ENCODE results near the gene ZNF559. TPM values are rescaled to one million over a fixed set of nuclear protein-coding genes. Genes with fewer than 3 reads are reported as not detected.
"Not testable (repeated sequence)": the region's sequence is repeated elsewhere in the genome, so short reads cannot be mapped to it uniquely, and the experiment has no call there.

ZNF559 gene
- total RNA-seq, 1 donor from 2014 or later: 12.5 TPM

DNA sequence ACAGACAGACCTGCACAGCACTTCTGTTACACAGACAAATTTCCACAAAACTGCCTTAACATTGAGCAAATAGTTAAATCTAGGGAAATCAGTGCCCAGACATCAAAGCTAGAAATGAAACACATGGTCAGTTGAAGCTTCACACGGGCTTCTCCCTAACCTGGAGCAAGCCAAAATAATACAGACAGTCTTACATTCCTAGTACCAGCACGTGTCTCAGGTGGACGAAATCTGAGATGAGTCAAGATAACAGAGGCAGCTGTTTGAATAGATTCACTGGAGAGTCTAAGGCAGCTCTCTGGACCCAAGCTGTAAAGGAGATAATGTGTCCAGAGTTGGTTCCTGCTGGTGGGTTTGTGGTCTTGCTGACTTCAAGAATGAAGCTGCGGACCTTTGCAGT, 10.2 kb upstream of the ZNF559 start:
- Histone ChIP-seq H3K27me3 (ENCODE audit: control insufficient read depth in 3 of 3, insufficient read depth in 3 of 3, low read length in 3 of 3) (no peaks in the 10 kb centered on the region), H3K9ac (ENCODE audit: low read depth in 1 of 3, low read length in 3 of 3) (no peak overlapping the region), H3K4me3 (ENCODE audit: low read length in 3 of 3) (no peak overlapping the region), H3K4me1 (ENCODE audit: control insufficient read depth in 3 of 3, insufficient read depth in 3 of 3, low read length in 3 of 3) (peaks cover under 1 to 4% (median 2%) of the 10 kb centered on the region in 3 donors), H3K36me3 (ENCODE audit: control insufficient read depth in 3 of 3, insufficient read depth in 3 of 3, low read length in 3 of 3) (no peaks in the 10 kb centered on the region), H3K27ac (ENCODE audit: low read depth, low read length) (no peak overlapping the region), H3K9me3 (ENCODE audit: control insufficient read depth in 3 of 3, low read length in 3 of 3) (peaks cover 3 to 7% (median 3%) of the 10 kb centered on the region in 3 donors)

DNA sequence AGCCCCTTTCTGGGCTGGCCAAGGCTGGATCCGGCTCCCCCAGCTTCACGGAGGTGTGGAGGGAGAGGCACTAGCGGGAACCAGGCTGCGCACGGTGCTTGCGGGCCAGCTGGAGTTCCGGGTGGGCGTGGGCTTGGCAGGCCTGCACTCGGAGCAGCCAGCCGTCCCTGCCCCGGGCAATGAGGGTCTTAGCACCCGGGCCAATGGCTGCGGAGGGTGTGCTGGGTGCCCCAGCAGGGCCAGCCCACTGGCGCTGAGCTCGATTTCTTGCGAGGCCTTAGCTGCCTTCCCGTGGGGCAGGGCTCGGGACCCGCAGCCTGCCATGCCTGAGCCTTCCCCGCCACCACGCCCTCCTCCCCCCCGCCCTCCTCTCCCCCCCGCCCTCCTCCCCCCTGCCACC, 2.6 kb upstream of the ZNF559 start:
- Histone ChIP-seq H3K9ac (ENCODE audit: low read depth in 1 of 3, low read length in 3 of 3) (no peak overlapping the region), H3K9me3 (ENCODE audit: control insufficient read depth in 3 of 3, low read length in 3 of 3) (peaks cover 0 to 6% (median 2%) of the 10 kb centered on the region in 3 donors), H3K4me3 (ENCODE audit: low read length in 3 of 3) (no peak overlapping the region), H3K4me1 (ENCODE audit: control insufficient read depth in 3 of 3, insufficient read depth in 3 of 3, low read length in 3 of 3) (peaks cover 4 to 10% (median 7%) of the 10 kb centered on the region in 3 donors), H3K27me3 (ENCODE audit: control insufficient read depth in 3 of 3, insufficient read depth in 3 of 3, low read length in 3 of 3) (no peaks in the 10 kb centered on the region), H3K27ac (ENCODE audit: low read depth, low read length) (no peak overlapping the region), H3K36me3 (ENCODE audit: control insufficient read depth in 3 of 3, insufficient read depth in 3 of 3, low read length in 3 of 3) (peaks cover 0 to 3% (median 0%) of the 10 kb centered on the region in 3 donors)

DNA sequence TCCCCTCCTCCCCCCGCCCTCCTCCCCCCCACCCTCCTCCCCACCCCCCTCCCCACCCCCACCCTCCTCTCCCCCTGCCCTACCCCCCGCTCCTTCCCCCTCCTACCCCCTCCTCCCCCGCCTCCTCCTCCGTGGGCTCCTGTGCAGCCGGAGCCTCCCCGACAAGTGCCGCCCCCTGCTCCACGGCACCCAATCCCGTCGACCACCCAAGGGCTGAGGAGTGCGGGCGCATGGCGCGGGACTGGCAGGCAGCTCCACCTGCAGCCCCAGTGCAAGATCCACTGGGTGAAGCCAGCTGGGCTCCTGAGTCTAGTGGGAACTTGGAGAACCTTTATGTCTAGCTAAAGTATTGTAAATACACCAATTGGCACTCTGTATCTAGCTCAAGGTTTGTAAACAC, 2.2 kb upstream of the ZNF559 start:
- H3K27me3 ChIP-seq (ENCODE audit: control insufficient read depth in 3 of 3, insufficient read depth in 3 of 3, low read length in 3 of 3); H3K27ac ChIP-seq (ENCODE audit: low read depth, low read length); H3K9me3 ChIP-seq (ENCODE audit: control insufficient read depth in 3 of 3, low read length in 3 of 3); H3K4me3 ChIP-seq (ENCODE audit: low read length in 3 of 3); H3K36me3 ChIP-seq (ENCODE audit: control insufficient read depth in 3 of 3, insufficient read depth in 3 of 3, low read length in 3 of 3); H3K9ac ChIP-seq (ENCODE audit: low read depth in 1 of 3, low read length in 3 of 3); H3K4me1 ChIP-seq (ENCODE audit: control insufficient read depth in 3 of 3, insufficient read depth in 3 of 3, low read length in 3 of 3): not testable (repeated sequence)

DNA sequence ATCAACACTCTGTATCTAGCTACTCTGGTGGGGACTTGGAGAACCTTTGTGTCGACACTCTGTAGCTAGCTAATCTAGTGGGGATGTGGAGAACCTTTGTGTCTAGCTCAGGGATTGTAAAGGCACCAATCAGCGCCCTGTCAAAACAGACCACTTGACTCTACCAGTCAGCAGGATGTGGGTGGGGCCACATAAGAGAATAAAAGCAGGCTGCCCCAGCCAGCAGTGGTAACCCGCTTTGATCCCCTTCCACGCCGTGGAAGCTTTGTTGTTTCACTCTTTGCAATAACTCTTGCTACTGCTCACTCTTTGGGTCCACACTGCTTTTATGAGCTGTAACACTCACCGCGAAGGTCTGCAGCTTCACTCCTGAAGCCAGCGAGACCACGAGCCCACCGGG, 1.8 kb upstream of the ZNF559 start:
- not testable (repeated sequence) for H3K9ac ChIP-seq (ENCODE audit: low read depth in 1 of 3, low read length in 3 of 3); H3K36me3 ChIP-seq (ENCODE audit: control insufficient read depth in 3 of 3, insufficient read depth in 3 of 3, low read length in 3 of 3); H3K27me3 ChIP-seq (ENCODE audit: control insufficient read depth in 3 of 3, insufficient read depth in 3 of 3, low read length in 3 of 3); H3K9me3 ChIP-seq (ENCODE audit: control insufficient read depth in 3 of 3, low read length in 3 of 3); H3K4me1 ChIP-seq (ENCODE audit: control insufficient read depth in 3 of 3, insufficient read depth in 3 of 3, low read length in 3 of 3); H3K4me3 ChIP-seq (ENCODE audit: low read length in 3 of 3); H3K27ac ChIP-seq (ENCODE audit: low read depth, low read length)

DNA sequence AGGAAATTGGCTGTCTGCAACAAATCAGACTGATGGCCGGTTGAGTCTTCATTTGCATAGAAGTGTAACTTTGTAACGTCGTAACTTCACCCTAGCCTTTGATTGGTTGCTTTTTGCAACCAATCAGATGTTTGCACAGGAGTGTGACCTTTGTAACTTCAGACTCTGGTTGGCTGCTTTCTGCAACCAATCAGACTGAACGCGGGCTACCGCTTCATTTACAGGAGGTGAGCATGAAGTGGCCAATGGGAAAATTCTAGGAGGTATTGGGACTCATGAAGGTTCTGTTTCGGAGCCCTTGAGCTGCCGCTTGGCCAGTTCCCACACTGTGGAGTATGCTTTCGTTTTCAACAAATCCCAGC, 441 bp upstream of the ZNF559 start:
- Histone ChIP-seq H3K27ac (ENCODE audit: low read depth, low read length) (peak overlapping the region; percentile 73), H3K4me1 (ENCODE audit: control insufficient read depth in 3 of 3, insufficient read depth in 3 of 3, low read length in 3 of 3) (peaks cover 4 to 10% (median 7%) of the 10 kb centered on the region in 3 donors), H3K4me3 (ENCODE audit: low read length in 3 of 3) (peak overlapping the region; percentile 81 to 89 (median 83)), H3K36me3 (ENCODE audit: control insufficient read depth in 3 of 3, insufficient read depth in 3 of 3, low read length in 3 of 3) (peaks cover 2 to 5% (median 5%) of the 10 kb centered on the region in 3 donors), H3K27me3 (ENCODE audit: control insufficient read depth in 3 of 3, insufficient read depth in 3 of 3, low read length in 3 of 3) (no peaks in the 10 kb centered on the region), H3K9ac (ENCODE audit: low read depth in 1 of 3, low read length in 3 of 3) (peak overlapping the region; percentile 75 to 82 (median 81)), H3K9me3 (ENCODE audit: control insufficient read depth in 3 of 3, low read length in 3 of 3) (peaks cover 6 to 10% (median 8%) of the 10 kb centered on the region in 3 donors)

DNA sequence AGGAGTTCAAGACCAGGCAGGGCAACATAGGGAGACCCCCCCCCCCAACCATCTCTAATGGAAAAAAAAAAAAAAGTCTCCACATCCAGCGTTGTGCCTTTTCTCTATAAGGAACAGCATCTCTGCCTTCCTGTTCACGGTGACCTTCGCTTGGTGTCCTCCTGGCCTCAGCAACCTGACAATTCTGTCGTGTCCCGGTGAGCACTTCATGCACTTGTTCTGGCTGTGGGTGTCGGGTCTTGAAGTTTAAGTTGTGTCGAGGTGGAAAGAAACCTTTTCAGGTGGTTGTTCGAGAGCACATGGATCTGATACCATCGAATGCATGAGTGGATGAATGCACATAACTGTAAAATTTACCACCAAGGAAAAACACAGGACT, 594 bp downstream of the ZNF559 start:
- peaks cover 4 to 7% (median 5%) of the 10 kb centered on the region in 3 donors for H3K36me3 ChIP-seq (ENCODE audit: control insufficient read depth in 3 of 3, insufficient read depth in 3 of 3, low read length in 3 of 3)
- H3K27ac ChIP-seq (ENCODE audit: low read depth, low read length): peak overlapping the region; percentile 73
- H3K4me3 ChIP-seq (ENCODE audit: low read length in 3 of 3): peak overlapping the region; percentile 81 to 89 (median 83)
- H3K9ac ChIP-seq (ENCODE audit: low read depth in 1 of 3, low read length in 3 of 3): peak overlapping the region; percentile 61 to 82 (median 75)
- peaks cover 4 to 10% (median 7%) of the 10 kb centered on the region in 3 donors for H3K4me1 ChIP-seq (ENCODE audit: control insufficient read depth in 3 of 3, insufficient read depth in 3 of 3, low read length in 3 of 3)
- no peaks in the 10 kb centered on the region for H3K27me3 ChIP-seq (ENCODE audit: control insufficient read depth in 3 of 3, insufficient read depth in 3 of 3, low read length in 3 of 3)
- peaks cover 7 to 13% (median 11%) of the 10 kb centered on the region in 3 donors for H3K9me3 ChIP-seq (ENCODE audit: control insufficient read depth in 3 of 3, low read length in 3 of 3)

DNA sequence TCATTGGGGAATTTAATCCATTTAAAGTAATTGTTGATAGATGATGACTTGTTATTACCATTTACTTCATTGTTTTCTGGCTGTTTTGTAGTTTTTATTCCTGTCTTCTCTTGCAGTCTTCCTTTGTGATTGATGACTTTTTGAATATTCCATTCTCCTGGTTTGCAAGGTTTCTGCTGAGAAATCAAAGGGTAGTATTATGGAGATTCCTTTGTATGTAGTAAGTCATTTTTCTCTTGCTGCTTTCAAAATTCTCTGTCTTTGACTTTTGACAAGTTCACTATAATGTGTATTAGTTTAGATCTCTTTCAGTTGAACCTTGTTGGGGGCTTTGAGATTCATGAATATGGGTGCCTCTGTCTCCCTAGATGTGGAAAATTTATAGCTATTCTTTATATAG, 6.0 kb downstream of the ZNF559 start:
- no peak overlapping the region for H3K4me3 ChIP-seq (ENCODE audit: low read length in 3 of 3)
- H3K36me3 ChIP-seq (ENCODE audit: control insufficient read depth in 3 of 3, insufficient read depth in 3 of 3, low read length in 3 of 3): peaks cover 4 to 26% (median 4%) of the 10 kb centered on the region in 3 donors
- H3K27me3 ChIP-seq (ENCODE audit: control insufficient read depth in 3 of 3, insufficient read depth in 3 of 3, low read length in 3 of 3): no peaks in the 10 kb centered on the region
- no peak overlapping the region for H3K9ac ChIP-seq (ENCODE audit: low read depth in 1 of 3, low read length in 3 of 3)
- H3K9me3 ChIP-seq (ENCODE audit: control insufficient read depth in 3 of 3, low read length in 3 of 3): peaks cover 13 to 33% (median 15%) of the 10 kb centered on the region in 3 donors
- H3K27ac ChIP-seq (ENCODE audit: low read depth, low read length): no peak overlapping the region
- peaks cover 0 to under 1% (median 0%) of the 10 kb centered on the region in 3 donors for H3K4me1 ChIP-seq (ENCODE audit: control insufficient read depth in 3 of 3, insufficient read depth in 3 of 3, low read length in 3 of 3)

DNA sequence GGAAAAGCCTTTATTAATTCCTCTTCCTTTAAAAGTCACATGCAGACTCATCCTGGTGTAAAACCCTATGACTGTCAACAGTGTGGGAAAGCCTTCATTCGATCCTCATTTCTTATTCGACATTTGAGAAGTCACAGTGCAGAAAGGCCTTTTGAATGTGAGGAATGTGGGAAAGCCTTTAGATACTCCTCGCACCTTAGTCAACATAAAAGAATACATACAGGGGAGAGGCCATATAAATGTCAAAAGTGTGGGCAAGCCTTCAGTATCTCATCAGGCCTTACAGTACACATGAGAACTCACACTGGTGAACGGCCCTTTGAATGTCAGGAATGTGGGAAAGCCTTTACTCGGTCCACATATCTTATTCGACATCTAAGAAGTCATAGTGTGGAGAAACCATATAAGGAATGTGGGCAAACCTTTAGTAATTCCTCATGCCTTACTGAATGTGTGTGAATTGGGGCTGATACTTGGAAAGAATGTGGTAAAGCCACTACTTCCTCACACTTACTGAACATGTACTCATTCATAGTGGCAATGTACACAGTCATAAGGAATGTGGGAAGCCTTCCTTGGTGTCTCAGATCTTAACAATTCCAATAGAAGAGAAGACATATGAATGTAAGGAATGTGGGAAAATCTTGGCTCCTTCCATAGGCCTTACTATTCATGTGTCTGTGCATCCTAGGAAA, 18.8 kb downstream of the ZNF559 start:
- Histone ChIP-seq H3K4me1 (ENCODE audit: control insufficient read depth in 3 of 3, insufficient read depth in 3 of 3, low read length in 3 of 3) (no peaks in the 10 kb centered on the region), H3K27ac (ENCODE audit: low read depth, low read length) (no peak overlapping the region), H3K27me3 (ENCODE audit: control insufficient read depth in 3 of 3, insufficient read depth in 3 of 3, low read length in 3 of 3) (no peaks in the 10 kb centered on the region), H3K9me3 (ENCODE audit: control insufficient read depth in 3 of 3, low read length in 3 of 3) (peaks cover 32 to 67% (median 39%) of the 10 kb centered on the region in 3 donors), H3K9ac (ENCODE audit: low read depth in 1 of 3, low read length in 3 of 3) (no peak overlapping the region), H3K4me3 (ENCODE audit: low read length in 3 of 3) (peak overlapping the region in 2 of 3 donors; percentile 38 to 39), H3K36me3 (ENCODE audit: control insufficient read depth in 3 of 3, insufficient read depth in 3 of 3, low read length in 3 of 3) (peaks cover 45 to 51% (median 45%) of the 10 kb centered on the region in 3 donors)

DNA sequence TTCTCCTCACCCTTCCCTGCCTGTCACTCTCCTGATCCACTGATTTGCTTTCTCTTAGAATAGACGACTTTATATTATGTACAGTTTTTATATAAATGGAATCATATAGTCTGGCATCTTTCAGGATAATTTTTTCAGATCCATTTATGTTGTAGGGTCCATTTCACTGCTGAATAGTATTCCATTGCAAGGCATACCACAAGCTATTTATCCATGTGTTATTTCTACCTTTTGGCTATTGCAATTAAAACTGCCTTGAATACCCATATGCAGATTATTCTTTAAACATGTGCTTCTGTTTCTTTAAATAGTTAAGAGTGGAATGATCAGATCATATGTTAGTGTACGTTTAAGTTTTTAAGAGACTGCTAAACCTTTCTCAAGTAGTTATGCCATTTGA, 21.0 kb downstream of the ZNF559 start:
- Histone ChIP-seq H3K27me3 (ENCODE audit: control insufficient read depth in 3 of 3, insufficient read depth in 3 of 3, low read length in 3 of 3) (no peaks in the 10 kb centered on the region), H3K9me3 (ENCODE audit: control insufficient read depth in 3 of 3, low read length in 3 of 3) (peaks cover 27 to 62% (median 38%) of the 10 kb centered on the region in 3 donors), H3K4me1 (ENCODE audit: control insufficient read depth in 3 of 3, insufficient read depth in 3 of 3, low read length in 3 of 3) (no peaks in the 10 kb centered on the region), H3K9ac (ENCODE audit: low read depth in 1 of 3, low read length in 3 of 3) (no peak overlapping the region), H3K36me3 (ENCODE audit: control insufficient read depth in 3 of 3, insufficient read depth in 3 of 3, low read length in 3 of 3) (peaks cover 34 to 35% (median 34%) of the 10 kb centered on the region in 3 donors), H3K27ac (ENCODE audit: low read depth, low read length) (no peak overlapping the region), H3K4me3 (ENCODE audit: low read length in 3 of 3) (no peak overlapping the region)

DNA sequence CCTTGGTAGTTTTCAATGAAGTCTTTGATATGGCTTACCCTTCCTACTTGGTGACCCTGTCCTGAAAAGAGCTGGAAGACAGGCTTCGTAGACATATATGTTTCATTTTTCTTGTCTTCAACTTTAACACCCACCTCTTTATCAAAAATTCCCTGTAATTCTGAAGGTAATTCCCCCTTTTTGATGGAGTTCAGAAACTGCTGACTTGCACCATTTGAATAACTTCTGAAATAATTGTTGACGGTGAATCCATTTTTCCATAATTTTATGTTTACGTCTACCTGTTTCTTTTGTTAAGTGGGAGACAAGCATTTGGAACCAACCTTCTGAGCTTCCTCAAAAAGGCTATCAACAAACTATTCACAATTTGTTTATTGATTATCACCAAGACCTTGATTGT, 24.3 kb downstream of the ZNF559 start:
- no peaks in the 10 kb centered on the region for H3K4me1 ChIP-seq (ENCODE audit: control insufficient read depth in 3 of 3, insufficient read depth in 3 of 3, low read length in 3 of 3)
- H3K36me3 ChIP-seq (ENCODE audit: control insufficient read depth in 3 of 3, insufficient read depth in 3 of 3, low read length in 3 of 3): peaks cover 15 to 20% (median 18%) of the 10 kb centered on the region in 3 donors

More for the DNA sequence above, 24.3 kb downstream of the ZNF559 start:
- Histone ChIP-seq H3K4me3 (ENCODE audit: low read length in 3 of 3) (peak overlapping the region in 1 of 3 donors; percentile 18), H3K27ac (ENCODE audit: low read depth, low read length) (no peak overlapping the region), H3K9me3 (ENCODE audit: control insufficient read depth in 3 of 3, low read length in 3 of 3) (peaks cover 19 to 47% (median 28%) of the 10 kb centered on the region in 3 donors), H3K9ac (ENCODE audit: low read depth in 1 of 3, low read length in 3 of 3) (no peak overlapping the region), H3K27me3 (ENCODE audit: control insufficient read depth in 3 of 3, insufficient read depth in 3 of 3, low read length in 3 of 3) (no peaks in the 10 kb centered on the region)
